ENCODE measurements around the gene KRTAP1-4. TPM values are rescaled to one million over a fixed set of nuclear protein-coding genes. Genes with fewer than 3 reads are reported as not detected.
"Not testable (repeated sequence)": the region's sequence is repeated elsewhere in the genome, so short reads cannot be mapped to it uniquely, and the experiment has no call there.

Gene KRTAP1-4
- total RNA-seq, 1 donor, result not detected

DNA sequence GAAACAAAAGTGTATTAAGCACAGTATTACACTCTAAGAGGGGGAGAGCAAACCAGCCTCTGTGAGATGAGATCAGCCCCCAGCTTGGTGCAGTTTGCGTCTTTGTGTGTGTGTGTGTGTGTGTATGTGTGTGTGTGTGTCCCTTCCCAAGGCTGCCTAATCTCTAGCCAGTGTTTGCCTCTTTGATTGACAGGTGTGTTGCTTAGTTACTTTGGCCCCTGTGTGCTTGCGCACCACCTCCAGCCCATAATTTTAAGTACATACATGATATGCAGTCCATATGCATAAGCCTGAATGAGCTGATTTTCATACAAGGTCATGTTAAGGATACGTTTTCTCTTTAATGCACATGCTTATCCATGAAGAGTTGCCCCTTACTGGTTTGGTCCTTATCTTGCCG lies 28.2 kb downstream of the KRTAP1-4 start:
- H3K4me1 ChIP-seq (ENCODE audit: insufficient read depth, low read length), result no peaks in the 10 kb centered on the region
- H3K27me3 ChIP-seq (ENCODE audit: insufficient read depth, low read length), result peaks cover 32% of the 10 kb centered on the region
- H3K9me3 ChIP-seq (ENCODE audit: low read depth, low read length), result no peaks in the 10 kb centered on the region
- no peak overlapping the region for H3K4me3 ChIP-seq (ENCODE audit: low read length)

DNA sequence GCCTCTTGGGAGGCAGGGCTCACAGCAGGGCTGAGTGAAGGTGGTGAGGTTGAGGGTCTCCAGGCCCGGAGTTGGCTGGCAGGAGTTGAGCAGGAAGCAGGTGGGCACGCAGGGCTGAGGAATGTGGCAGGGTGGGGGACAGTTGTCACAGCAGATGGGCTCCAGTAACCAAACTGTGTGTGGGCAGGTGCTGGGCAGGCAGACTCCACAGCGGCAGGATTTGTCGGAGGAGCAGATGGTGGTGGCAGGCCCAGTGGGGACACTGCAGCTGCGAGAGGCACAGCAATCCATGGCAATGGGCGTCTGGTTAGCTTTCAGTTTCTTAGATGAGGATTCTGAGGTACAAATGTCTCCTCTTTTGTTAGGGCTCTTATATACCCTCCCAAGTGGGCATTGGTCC lies 30.4 kb downstream of the KRTAP1-4 start, which contains the start of gene KRTAP3-2:
Gene KRTAP3-2 (minus strand): TSS at position 344 of the 400 bp plus-strand sequence. CDS start 53 bp downstream, at position 291.
- H3K9me3 ChIP-seq (ENCODE audit: low read depth, low read length); H3K4me1 ChIP-seq (ENCODE audit: insufficient read depth, low read length); H3K4me3 ChIP-seq (ENCODE audit: low read length): not testable (repeated sequence)
- peaks cover 47% of the 10 kb centered on the region for H3K27me3 ChIP-seq (ENCODE audit: insufficient read depth, low read length)

GRCh38 chr17:40997361-40997760 lies 32.6 kb downstream of the KRTAP1-4 start:
- Histone ChIP-seq H3K4me1 (ENCODE audit: insufficient read depth, low read length) (no peaks in the 10 kb centered on the region), H3K4me3 (ENCODE audit: low read length) (no peak overlapping the region), H3K27me3 (ENCODE audit: insufficient read depth, low read length) (peaks cover 56% of the 10 kb centered on the region), H3K9me3 (ENCODE audit: low read depth, low read length) (no peaks in the 10 kb centered on the region)

DNA sequence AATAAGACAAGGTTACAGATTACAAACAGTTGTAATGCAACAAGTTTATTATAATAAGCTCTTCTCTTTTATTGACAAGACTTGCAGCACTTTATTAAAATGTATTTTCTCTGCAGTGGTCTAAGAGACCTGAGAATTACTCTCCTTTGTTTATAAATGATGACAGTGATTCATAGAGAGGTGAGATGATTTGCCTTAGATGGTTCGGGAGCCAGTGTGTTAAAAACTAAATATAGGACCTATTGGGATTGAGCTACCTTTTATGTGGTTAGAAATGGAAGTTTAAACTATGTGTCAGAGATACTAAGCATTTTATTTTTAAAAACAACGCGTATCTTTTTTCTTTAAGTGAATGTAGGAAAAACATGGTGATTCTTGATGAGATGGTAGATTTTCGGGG lies 33.2 kb downstream of the KRTAP1-4 start:
- peaks cover 59% of the 10 kb centered on the region for H3K27me3 ChIP-seq (ENCODE audit: insufficient read depth, low read length)
- H3K9me3 ChIP-seq (ENCODE audit: low read depth, low read length), result no peaks in the 10 kb centered on the region
- no peaks in the 10 kb centered on the region for H3K4me1 ChIP-seq (ENCODE audit: insufficient read depth, low read length)
- no peak overlapping the region for H3K4me3 ChIP-seq (ENCODE audit: low read length)

- Histone ChIP-seq H3K9me3 (ENCODE audit: low read depth, low read length) (no peaks in the 10 kb centered on the region), H3K4me1 (ENCODE audit: insufficient read depth, low read length) (no peaks in the 10 kb centered on the region), H3K27me3 (ENCODE audit: insufficient read depth, low read length) (peaks cover 51% of the 10 kb centered on the region), H3K4me3 (ENCODE audit: low read length) (no peak overlapping the region)
These were observed 34.9 kb downstream of the KRTAP1-4 start for GRCh38 chr17:40995116-40995515.

GRCh38 chr17:40993839-40994238 lies 36.2 kb downstream of the KRTAP1-4 start, which contains the start of gene KRTAP3-3:
TSS of gene KRTAP3-3 (minus strand) at chr17:40994164. CDS start at chr17:40994097, 67 bp downstream.
- H3K27me3 ChIP-seq (ENCODE audit: insufficient read depth, low read length), result peaks cover 51% of the 10 kb centered on the region
- no peaks in the 10 kb centered on the region for H3K4me1 ChIP-seq (ENCODE audit: insufficient read depth, low read length)
- H3K9me3 ChIP-seq (ENCODE audit: low read depth, low read length), result no peaks in the 10 kb centered on the region
- H3K4me3 ChIP-seq (ENCODE audit: low read length), result no peak within 1 kb of the TSS

GRCh38 chr17:40993084-40993483 lies 36.9 kb downstream of the KRTAP1-4 start:
- Histone ChIP-seq H3K9me3 (ENCODE audit: low read depth, low read length) (no peaks in the 10 kb centered on the region), H3K4me1 (ENCODE audit: insufficient read depth, low read length) (no peaks in the 10 kb centered on the region), H3K4me3 (ENCODE audit: low read length) (no peak overlapping the region), H3K27me3 (ENCODE audit: insufficient read depth, low read length) (peaks cover 49% of the 10 kb centered on the region)

DNA sequence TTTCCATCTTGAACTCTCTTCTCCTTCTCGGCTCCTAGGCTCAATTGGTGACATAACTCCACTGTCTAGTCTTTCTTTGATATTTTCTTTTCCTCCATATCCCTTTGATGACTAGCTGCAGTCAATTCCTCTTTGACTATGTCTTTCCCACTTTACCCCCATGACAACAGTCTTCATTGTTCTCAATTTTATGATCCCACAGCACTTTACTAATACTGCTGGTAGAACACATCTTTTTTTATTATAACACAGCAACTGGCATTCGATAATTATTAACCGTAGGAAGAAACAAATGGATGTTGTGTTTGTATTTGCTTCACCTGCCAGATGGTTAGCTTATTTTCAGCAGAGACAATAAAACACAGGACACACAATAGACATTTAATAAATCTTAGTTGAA lies 37.3 kb downstream of the KRTAP1-4 start:
- Histone ChIP-seq H3K4me3 (ENCODE audit: low read length) (no peak overlapping the region), H3K9me3 (ENCODE audit: low read depth, low read length) (no peaks in the 10 kb centered on the region), H3K4me1 (ENCODE audit: insufficient read depth, low read length) (no peaks in the 10 kb centered on the region), H3K27me3 (ENCODE audit: insufficient read depth, low read length) (peaks cover 45% of the 10 kb centered on the region)

DNA sequence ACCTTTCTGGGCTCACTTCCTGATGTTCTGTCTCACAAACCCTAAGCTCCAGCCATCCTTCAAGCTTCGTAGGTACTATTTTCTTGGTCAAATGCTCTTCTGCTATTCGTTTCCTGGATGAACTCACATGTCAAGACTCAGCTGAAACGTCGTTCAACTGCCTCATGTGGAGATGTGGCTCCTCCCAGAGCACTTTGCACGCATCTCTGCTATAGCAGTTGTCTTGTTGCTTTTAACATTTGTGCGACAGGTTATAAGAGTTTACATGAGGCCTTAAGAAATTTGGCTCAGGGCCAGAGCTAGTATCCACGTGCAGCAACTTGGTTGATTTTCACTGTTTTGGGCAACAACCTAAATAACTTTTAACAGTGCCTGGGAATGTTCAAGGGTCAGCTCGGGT lies 43.1 kb downstream of the KRTAP1-4 start:
- Histone ChIP-seq H3K27me3 (ENCODE audit: insufficient read depth, low read length) (peaks cover 19% of the 10 kb centered on the region), H3K9me3 (ENCODE audit: low read depth, low read length) (no peaks in the 10 kb centered on the region)

GRCh38 chr17:40984226-40984625 lies 45.8 kb downstream of the KRTAP1-4 start, which contains the start of gene KRT40:
TSS of gene KRT40 (minus strand) at chr17:40984326. CDS start at chr17:40984273, 53 bp downstream.
- no peaks in the 10 kb centered on the region for H3K4me1 ChIP-seq (ENCODE audit: insufficient read depth, low read length)

More for the DNA sequence above, 43.1 kb downstream of the KRTAP1-4 start:
- no peak overlapping the region for H3K4me3 ChIP-seq (ENCODE audit: low read length)
- no peaks in the 10 kb centered on the region for H3K4me1 ChIP-seq (ENCODE audit: insufficient read depth, low read length)

GRCh38 chr17:40981115-40981514 lies 48.9 kb downstream of the KRTAP1-4 start:
- H3K27me3 ChIP-seq (ENCODE audit: insufficient read depth, low read length), result peaks cover 20% of the 10 kb centered on the region
- H3K4me1 ChIP-seq (ENCODE audit: insufficient read depth, low read length), result no peaks in the 10 kb centered on the region
- H3K4me3 ChIP-seq (ENCODE audit: low read length), result no peak overlapping the region
- no peaks in the 10 kb centered on the region for H3K9me3 ChIP-seq (ENCODE audit: low read depth, low read length)

More at GRCh38 chr17:40984226-40984625, 45.8 kb downstream of the KRTAP1-4 start, which contains the start of gene KRT40:
- H3K4me3 ChIP-seq (ENCODE audit: low read length), result no peak within 1 kb of the TSS
- H3K9me3 ChIP-seq (ENCODE audit: low read depth, low read length), result no peaks in the 10 kb centered on the region
- peaks cover 12% of the 10 kb centered on the region for H3K27me3 ChIP-seq (ENCODE audit: insufficient read depth, low read length)

DNA sequence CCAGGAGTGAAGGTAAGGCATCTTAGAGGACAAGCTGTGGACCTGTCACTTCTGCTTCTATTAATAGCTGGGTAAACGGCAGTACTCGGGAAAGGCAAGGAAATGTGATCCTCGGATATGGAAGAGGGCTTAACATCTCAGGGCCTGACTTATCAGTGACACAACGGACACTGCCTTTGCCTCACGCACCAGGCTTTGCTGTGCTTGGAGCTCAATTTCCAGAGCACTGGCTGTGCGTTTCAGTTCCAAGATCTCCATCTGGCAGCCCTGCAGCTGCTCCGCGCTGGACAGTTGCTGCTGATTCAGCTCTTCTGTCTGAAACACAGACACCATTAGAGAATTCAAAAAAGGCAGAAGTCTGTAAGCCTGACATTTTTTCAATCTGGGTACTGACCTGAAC lies 49.4 kb downstream of the KRTAP1-4 start:
- Histone ChIP-seq H3K4me1 (ENCODE audit: insufficient read depth, low read length) (no peaks in the 10 kb centered on the region), H3K27me3 (ENCODE audit: insufficient read depth, low read length) (peaks cover 24% of the 10 kb centered on the region), H3K9me3 (ENCODE audit: low read depth, low read length) (no peaks in the 10 kb centered on the region), H3K4me3 (ENCODE audit: low read length) (no peak overlapping the region)

DNA sequence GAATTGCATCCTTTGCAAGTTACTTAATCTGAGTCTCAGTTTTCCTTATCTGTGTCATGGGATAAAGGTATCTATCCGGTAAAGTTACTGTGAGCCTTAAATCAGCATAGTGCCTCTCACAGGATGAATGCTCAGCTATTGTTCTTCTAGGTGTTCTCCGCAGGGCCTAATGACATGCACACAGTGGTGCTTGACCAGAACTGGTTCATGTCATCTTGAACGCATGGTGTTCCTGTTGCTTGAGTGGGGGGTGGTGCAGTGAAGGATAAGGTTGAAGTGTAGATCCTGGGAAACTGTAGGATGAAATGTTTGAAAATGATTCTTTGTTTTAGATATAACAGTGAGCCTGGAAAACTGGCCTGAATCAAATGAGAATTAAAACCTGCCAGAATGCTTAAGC lies 49.9 kb downstream of the KRTAP1-4 start:
- no peaks in the 10 kb centered on the region for H3K4me1 ChIP-seq (ENCODE audit: insufficient read depth, low read length)
- no peaks in the 10 kb centered on the region for H3K9me3 ChIP-seq (ENCODE audit: low read depth, low read length)
- peaks cover 26% of the 10 kb centered on the region for H3K27me3 ChIP-seq (ENCODE audit: insufficient read depth, low read length)
- no peak overlapping the region for H3K4me3 ChIP-seq (ENCODE audit: low read length)

Other genes starting within 250 kb of the KRTAP1-4 start
- gene KRT27, start 247.6 kb downstream of the KRTAP1-4 start, total RNA-seq, result not detected
- gene KRT28, start 230.2 kb downstream of the KRTAP1-4 start, total RNA-seq, result not detected
- 4.3 TPM for gene KRT10, start 207.6 kb downstream of the KRTAP1-4 start, total RNA-seq
- gene KRT12, start 163.0 kb downstream of the KRTAP1-4 start, total RNA-seq, result not detected
- not detected for gene KRT20, start 145.0 kb downstream of the KRTAP1-4 start, total RNA-seq
- 0.52 TPM for gene KRT23, start 92.5 kb downstream of the KRTAP1-4 start, total RNA-seq
- not detected for gene KRT39, start 63.2 kb downstream of the KRTAP1-4 start, total RNA-seq
- gene KRT40, start 45.9 kb downstream of the KRTAP1-4 start, total RNA-seq, result 0.10 TPM
- 0.31 TPM for gene KRTAP3-3, start 36.0 kb downstream of the KRTAP1-4 start, total RNA-seq
- not detected for gene KRTAP3-2, start 30.3 kb downstream of the KRTAP1-4 start, total RNA-seq
- gene KRTAP3-1, start 21.1 kb downstream of the KRTAP1-4 start, total RNA-seq, result not detected
- gene KRTAP1-5, start 3.0 kb downstream of the KRTAP1-4 start, total RNA-seq, result not detected
- gene KRTAP1-3, start 4.7 kb upstream of the KRTAP1-4 start, total RNA-seq, result not detected
- gene KRTAP1-1, start 11.3 kb upstream of the KRTAP1-4 start, total RNA-seq, result not detected
- gene KRTAP2-1, start 17.1 kb upstream of the KRTAP1-4 start, total RNA-seq, result not detected
- gene KRTAP2-2, start 25.0 kb upstream of the KRTAP1-4 start, total RNA-seq, result not detected
- gene KRTAP2-3, start 29.9 kb upstream of the KRTAP1-4 start, total RNA-seq, result not detected
- not detected for gene KRTAP2-4, start 35.7 kb upstream of the KRTAP1-4 start, total RNA-seq
- gene KRTAP4-7, start 54.0 kb upstream of the KRTAP1-4 start, total RNA-seq, result not detected
- not detected for gene KRTAP4-8, start 67.9 kb upstream of the KRTAP1-4 start, total RNA-seq
- gene KRTAP4-16, start 72.0 kb upstream of the KRTAP1-4 start, total RNA-seq, result not detected
- not detected for gene KRTAP4-9, start 75.2 kb upstream of the KRTAP1-4 start, total RNA-seq
- not detected for gene KRTAP4-11, start 88.2 kb upstream of the KRTAP1-4 start, total RNA-seq
- not detected for gene KRTAP4-12, start 94.0 kb upstream of the KRTAP1-4 start, total RNA-seq
- not detected for gene KRTAP4-6, start 110.3 kb upstream of the KRTAP1-4 start, total RNA-seq
- not detected for gene KRTAP4-5, start 119.6 kb upstream of the KRTAP1-4 start, total RNA-seq
- not detected for gene KRTAP4-4, start 130.6 kb upstream of the KRTAP1-4 start, total RNA-seq
- gene KRTAP4-3, start 138.0 kb upstream of the KRTAP1-4 start, total RNA-seq, result not detected
- gene KRTAP4-2, start 148.0 kb upstream of the KRTAP1-4 start, total RNA-seq, result not detected
- gene KRTAP4-1, start 154.7 kb upstream of the KRTAP1-4 start, total RNA-seq, result not detected
- not detected for gene KRTAP9-1, start 159.7 kb upstream of the KRTAP1-4 start, total RNA-seq
- not detected for gene KRTAP9-2, start 196.5 kb upstream of the KRTAP1-4 start, total RNA-seq
- gene KRTAP9-3, start 202.3 kb upstream of the KRTAP1-4 start, total RNA-seq, result not detected
- not detected for gene KRTAP9-8, start 207.8 kb upstream of the KRTAP1-4 start, total RNA-seq
- gene KRTAP9-4, start 219.5 kb upstream of the KRTAP1-4 start, total RNA-seq, result not detected
- not detected for gene KRTAP9-9, start 225.2 kb upstream of the KRTAP1-4 start, total RNA-seq
- gene KRTAP9-6, start 235.2 kb upstream of the KRTAP1-4 start, total RNA-seq, result not detected
- gene KRTAP9-7, start 245.5 kb upstream of the KRTAP1-4 start, total RNA-seq, result not detected

Data from mononuclear cell (primary cell).